ENCODE measurements around the gene ISCA2.
A peak's percentile ranks its signal among the peaks of the same experiment; 100 is the strongest.
"Not testable (repeated sequence)": the region's sequence is repeated elsewhere in the genome, so short reads cannot be mapped to it uniquely, and the experiment has no call there.

Gene ISCA2

DNA sequence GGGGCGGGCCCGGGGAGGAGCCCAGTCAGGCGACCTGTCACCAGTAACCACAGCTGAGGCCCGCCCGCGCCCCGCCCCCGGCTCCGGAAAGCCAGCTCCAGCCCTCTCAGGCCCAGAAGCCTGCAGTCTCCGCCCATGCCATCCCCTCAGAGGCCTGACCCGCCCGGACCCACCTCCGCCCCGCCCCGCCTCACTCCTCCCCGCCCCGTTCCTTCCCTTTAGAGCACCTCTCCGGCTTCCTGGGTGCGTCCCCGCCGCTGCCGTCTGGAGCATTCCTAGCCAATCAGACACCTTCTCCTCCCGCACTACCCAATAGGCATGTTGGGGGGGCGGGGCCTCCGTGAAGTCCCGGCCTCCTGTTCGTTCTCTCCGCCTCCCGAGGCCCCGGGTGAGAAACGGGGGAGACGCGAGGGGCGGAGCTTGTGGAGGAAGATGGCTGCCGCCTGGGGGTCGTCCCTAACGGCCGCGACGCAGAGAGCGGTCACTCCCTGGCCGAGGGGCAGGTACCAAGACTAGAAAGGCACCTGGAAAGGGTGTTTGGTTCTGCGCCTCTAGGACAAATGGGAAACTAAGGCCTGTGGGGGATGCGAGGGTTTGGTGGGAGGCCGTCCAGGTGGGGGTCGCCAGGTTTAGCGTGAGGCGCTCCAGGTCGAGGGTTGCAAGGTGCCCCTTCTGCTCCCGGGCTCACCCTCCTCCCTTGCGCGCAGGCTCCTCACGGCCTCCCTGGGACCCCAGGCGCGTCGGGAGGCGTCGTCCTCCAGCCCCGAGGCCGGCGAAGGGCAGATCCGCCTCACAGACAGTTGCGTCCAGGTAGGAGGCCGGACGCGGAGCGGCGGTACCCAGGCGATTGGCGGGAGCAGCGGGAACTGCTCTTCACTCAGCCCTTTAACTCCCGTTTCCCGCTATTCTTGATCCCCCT lies at the start of gene ISCA2:
Gene ISCA2, plus strand, starts transcription at position 423 of the 919 bp plus-strand sequence. Its CDS starts 10 bp downstream, at position 433.
- DNase-seq (ENCODE audit: low read depth in 2 of 2): peak; percentile 96 to 99

DNA sequence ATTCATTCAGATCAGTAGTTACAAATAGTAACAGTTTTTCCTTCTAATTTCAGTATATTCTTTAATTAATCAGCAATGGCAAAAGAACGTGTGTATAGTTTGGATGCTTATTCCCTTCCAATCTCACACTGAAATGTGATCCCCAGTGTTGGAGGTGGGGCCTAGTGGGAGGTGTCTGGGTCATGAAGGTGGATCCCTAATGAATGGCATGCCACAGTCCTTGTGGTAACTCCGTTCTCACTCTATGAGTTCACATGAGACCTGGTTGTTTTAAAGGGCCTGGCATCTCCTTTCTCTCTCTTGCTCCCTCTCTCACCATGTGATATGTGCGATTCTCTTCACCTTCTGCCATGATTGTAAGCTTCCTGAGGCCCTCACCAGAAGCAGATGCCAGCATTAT lies 48.7 kb upstream of the ISCA2 start:
- DNase-seq (ENCODE audit: low read depth in 2 of 2): no peak

GRCh38 chr14:74454397-74454796 lies 39.2 kb upstream of the ISCA2 start:
- not testable (repeated sequence) for DNase-seq (ENCODE audit: low read depth in 2 of 2)

DNA sequence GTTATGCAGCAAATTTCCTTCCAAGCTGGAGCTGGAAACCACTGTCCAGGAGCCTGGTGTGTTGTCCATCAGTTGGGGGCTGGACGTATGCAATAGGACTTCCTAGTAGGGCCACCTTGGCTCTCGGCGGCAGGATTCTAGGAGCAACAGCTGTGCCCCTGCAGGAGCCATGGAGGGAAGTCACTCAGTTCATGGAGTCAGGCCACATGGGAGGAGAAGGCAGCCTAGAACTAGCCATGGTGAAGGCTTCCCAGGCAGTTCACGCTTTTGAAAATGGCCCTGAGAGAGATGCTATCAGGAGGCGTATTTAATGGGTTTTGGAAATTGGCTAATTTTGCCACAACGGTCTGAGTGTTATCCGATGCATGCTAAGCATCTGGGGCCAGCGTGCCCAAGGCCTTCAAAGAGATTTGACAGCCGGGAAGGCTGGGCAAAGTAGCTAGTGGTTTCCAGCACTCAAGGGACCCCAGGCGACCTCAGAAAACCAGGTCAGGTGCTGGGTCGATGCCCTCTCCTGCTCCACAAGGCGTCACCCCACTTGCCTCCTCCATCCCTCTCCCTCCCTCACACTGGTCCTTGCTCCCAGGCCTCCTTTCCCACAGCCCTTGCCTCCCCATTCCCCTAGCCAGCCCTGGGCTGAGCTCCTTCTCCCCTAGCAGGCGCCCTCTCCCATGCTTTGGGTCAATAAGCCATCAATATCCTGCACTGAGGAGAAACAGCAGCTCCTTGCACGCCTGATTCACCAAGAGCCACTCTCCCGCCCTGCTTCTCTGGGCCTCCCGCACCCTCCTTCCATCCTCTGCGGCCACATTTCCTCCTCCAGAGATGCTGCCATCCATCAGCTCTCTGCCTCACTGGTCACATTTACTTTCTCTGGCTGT lies 36.6 kb upstream of the ISCA2 start:
- no peak for DNase-seq (ENCODE audit: low read depth in 2 of 2)

DNA sequence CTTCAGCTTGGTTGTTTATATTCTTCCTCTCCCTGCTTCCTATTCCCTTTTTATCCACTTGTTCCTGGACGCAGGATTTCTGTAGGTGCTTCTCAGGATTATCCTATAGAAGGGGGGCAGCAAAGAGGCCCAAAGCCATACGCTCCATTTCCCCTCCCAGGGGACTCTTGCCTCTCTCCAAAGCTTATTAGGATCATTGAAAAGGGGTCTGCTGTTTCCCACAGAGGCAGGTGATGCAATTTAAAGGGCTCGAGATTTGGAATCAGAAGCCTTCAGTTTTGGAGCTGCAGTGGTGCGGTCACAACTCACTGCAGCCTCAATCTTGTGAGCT lies 36.0 kb upstream of the ISCA2 start:
- no peak for DNase-seq (ENCODE audit: low read depth in 2 of 2)

- DNase-seq (ENCODE audit: low read depth in 2 of 2): peak in 1 of 2 donors; percentile 19
Measured at GRCh38 chr14:74459289-74459946, 34.1 kb upstream of the ISCA2 start.

DNA sequence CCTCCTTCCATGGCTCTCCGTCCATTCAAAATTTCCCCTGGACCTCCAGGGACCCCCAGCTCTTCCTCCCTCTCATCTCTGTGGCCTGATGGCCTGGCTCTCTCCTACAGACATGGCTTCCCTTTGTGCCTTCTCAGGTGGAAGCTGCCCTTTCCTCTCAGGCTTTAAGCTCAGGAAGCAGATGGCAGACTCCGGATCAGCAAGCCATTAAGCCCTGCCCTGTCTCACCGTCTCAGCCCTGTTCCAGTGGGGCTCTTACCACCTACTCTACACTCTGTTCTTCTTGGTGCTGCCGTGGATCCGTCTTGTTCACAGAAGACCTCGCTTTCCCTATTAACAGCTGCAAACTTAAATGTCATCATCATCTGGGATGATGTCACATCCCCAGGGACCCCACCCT lies 33.6 kb upstream of the ISCA2 start:
- no peak for DNase-seq (ENCODE audit: low read depth in 2 of 2)

DNA sequence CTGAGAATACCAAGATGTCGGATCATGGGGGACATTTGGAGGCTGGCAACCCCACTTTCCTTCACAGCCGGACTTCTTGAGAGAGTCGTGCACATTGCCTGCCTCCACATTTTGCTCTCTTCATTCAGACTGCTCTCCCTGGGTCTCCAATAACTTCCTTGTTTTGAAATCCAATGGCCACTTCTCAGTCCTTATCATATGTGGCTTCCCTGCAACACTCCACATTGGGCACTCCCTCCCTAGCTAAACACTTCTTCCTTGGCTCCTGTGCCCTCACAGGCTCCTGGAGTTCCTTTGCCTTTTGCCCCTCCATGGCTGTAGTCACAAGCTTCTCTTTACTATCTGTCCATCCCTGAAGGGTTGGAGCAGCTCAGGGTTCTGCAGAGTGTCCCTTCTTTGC lies 30.6 kb upstream of the ISCA2 start:
- DNase-seq (ENCODE audit: low read depth in 2 of 2): no peak

DNA sequence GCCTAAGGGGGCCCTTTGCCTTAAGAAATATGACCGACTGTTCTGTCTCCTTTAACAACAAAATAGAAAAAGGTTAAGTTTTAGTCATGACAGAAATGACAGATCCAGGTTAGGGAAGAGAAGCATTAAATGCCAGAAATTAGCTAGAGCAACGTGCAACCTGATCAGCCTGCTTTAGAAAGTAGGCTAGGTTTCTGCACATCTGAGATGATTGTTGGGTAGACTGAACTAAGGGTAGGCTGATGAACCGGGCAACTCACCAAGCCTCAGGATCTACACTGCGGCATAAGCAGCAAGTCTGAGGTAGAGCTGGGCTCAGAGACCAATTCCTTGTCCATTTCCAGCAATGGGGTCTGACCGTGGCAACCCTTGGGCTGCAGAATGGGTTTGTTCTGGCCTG lies 29.9 kb upstream of the ISCA2 start:
- no peak for DNase-seq (ENCODE audit: low read depth in 2 of 2)

DNA sequence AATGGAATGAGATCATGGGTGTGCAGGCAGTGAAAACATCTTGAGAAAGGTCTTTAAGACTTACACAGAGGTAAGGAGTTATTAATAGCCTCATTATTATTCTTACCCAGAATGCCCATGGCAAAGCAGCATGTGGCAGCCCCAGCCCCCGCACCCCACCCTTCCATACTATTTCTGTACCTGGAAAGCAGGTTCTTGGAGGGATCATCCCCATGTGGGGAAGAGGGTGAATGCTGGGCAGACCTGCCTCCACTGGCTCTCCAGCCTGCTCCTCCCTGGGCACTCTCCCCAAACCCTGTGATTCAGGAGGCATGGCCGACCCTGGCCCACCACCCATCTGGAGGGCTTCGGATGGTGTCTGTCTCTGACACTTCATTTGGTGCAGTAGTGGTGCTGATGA lies 28.8 kb upstream of the ISCA2 start:
- no peak for DNase-seq (ENCODE audit: low read depth in 2 of 2)

DNA sequence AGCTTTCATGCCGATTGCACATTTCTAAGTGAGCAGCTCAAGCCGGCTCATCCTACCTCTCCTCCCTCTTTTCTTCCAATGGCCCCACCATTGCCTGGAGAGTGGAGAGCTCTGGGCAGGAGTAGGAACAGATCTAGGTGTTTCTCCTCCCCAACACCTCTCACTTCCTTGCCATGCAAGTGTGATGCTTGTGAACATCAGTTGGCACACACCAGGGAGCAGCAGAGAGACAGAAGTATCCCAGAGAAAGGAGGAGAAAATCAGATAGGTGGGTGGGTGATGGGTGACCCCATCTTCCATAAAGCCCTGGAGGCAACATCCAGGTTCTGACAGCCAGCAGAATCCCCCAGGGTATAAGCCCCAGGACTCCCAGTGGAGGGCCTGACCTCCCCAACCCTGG lies 28.2 kb upstream of the ISCA2 start:
- no peak for DNase-seq (ENCODE audit: low read depth in 2 of 2)

DNA sequence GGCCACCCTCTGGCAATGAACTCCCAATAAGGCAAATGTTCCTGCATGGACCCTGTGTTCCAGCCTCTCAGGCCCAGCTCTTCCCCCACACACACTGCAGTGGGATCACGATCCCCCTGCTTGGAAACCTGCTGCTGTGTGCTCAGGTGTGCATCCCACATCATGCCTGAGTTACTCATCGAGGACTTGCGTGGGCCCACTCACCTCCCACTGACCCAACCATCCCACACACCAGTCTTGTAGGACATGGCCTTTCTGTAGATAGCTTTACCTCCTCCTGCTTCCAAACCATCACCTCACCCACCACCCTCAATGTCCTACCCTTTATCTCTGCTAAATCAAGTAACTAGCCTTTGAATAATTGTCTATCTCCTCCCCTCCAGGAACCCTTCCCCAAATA lies 25.1 kb upstream of the ISCA2 start:
- DNase-seq (ENCODE audit: low read depth in 2 of 2): no peak

GRCh38 chr14:74469548-74470518 lies 23.7 kb upstream of the ISCA2 start:
- DNase-seq (ENCODE audit: low read depth in 2 of 2): no peak

GRCh38 chr14:74472601-74473000 lies 21.0 kb upstream of the ISCA2 start:
- no peak for DNase-seq (ENCODE audit: low read depth in 2 of 2)

DNA sequence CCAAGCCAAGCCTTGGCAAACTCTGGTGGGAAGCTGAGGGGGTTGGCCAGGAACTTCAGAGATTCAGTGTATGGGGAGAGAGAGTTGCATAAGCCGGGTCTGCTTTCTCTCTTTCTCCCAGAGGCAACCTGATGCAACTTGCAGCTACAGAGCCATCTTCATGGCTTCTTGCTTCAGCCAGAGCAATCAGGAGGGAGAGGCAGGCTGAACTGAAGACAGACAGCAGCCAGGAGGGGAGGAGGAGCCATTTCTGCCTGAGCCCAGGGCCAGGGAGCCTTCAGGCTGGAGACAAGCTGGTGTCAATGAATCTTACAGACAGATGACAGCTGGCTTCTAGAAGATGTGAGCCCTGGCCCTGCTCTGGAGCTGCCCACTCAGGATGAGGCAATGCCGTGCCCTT lies 19.2 kb upstream of the ISCA2 start:
- no peak for DNase-seq (ENCODE audit: low read depth in 2 of 2)

DNA sequence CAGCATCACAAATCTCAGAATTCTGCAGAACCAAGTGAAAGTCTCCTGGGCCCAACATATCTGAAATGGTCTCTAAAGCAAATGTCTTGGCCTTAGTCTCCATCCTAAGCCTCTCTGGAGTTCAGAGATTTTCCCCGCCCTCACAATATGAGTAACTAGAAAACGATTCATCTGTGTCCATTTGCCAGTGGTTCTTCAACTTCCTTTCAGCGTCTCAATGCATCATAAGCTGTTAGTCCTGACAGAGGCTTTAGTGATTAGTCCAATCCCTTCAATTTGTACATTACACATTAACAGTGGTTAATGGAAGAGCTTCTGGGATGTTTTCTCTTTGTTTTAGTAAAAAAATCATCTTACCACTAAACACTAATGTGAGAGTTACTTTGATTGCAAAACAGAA lies 17.9 kb upstream of the ISCA2 start:
- no peak for DNase-seq (ENCODE audit: low read depth in 2 of 2)

- DNase-seq (ENCODE audit: low read depth in 2 of 2): no peak
Measured at GRCh38 chr14:74476107-74476506, 17.5 kb upstream of the ISCA2 start.

GRCh38 chr14:74476607-74477006 lies 17.0 kb upstream of the ISCA2 start:
- DNase-seq (ENCODE audit: low read depth in 2 of 2): no peak

DNA sequence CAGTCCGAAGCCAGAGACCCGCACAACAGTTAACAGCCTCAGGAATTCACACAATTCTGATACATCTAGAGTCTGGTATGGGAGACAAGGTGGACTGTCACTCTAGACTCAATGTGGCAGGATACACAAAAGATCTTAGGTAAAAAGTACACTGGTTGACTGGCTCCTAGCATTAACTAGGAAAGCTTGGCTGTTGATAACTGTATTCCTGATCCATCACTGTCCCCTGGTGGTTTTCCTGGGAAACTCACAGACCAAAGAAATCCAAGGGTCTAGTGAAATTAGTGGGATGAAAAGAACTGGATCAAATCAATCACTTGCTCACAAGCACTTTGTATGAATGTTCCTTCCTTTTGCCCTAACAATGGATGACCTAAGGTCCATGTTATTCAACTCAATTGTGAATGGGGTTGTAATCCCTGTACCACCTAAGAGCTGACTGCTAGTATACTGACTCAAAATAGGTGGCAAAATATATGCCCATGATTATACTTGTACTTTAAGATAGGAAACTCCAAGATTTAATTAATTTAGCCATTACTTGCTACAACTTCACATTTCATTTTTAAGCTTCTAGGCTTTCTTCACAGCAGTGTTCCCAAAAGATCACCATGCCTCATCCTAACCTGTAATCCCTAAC lies 14.4 kb upstream of the ISCA2 start:
- DNase-seq (ENCODE audit: low read depth in 2 of 2): no peak

GRCh38 chr14:74480046-74480445 lies 13.5 kb upstream of the ISCA2 start:
- no peak for DNase-seq (ENCODE audit: low read depth in 2 of 2)

DNA sequence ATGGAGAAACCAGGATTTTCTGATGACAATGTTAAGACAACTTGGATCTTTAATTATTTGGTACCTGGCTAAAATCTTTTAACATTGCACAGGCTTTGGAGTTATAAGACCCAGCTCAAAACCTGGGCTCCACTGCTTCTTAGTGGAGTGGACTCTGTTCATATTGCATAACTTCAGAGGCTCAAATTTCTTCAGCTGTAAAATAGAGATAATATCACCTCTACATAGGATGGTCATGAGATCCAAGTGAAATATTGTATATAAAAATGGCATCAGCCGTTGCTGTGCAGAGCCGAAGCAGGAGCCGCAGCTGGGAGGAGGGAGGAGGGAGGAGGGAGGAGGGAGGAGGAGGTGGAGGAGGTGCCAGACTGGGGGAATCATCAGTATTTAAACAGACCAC lies 11.0 kb upstream of the ISCA2 start:
- no peak for DNase-seq (ENCODE audit: low read depth in 2 of 2)
